Endothelial cell of umbilical vein (primary cell): ENCODE results near the gene LDLRAD3.

Experiments
- EZH2 ChIP-seq: IDR thresholded peaks from 2 replicates; pipeline ENCODE4 v1.6.1; 2012; ENCODE audit warnings: borderline replicate concordance, low read depth, mild to moderate bottlenecking, moderate library complexity, low read length, inconsistent platforms; ENCODE audit not compliant: severe bottlenecking
- POLR2A ChIP-seq: IDR thresholded peaks from 2 replicates; pipeline ENCODE4 v1.6.1; 2012; ENCODE audit warnings: low read depth, mild to moderate bottlenecking, control low read depth, low read length
- TF ChIP-seq, protein P1 (sequence below), 2 donors: IDR thresholded peaks; 1 replicate in 1 of 2; 2 replicates in 1 of 2; pipeline ENCODE4 v1.5.1; 2011; ENCODE audit warnings: low read length in 2 of 2, mild to moderate bottlenecking in 2 of 2, moderate library complexity in 2 of 2, control low read depth in 1 of 2, inconsistent platforms in 1 of 2, low read depth in 1 of 2; ENCODE audit not compliant: insufficient read depth in 1 of 2; ENCODE audit errors: extremely low read depth in 1 of 2

DNA sequence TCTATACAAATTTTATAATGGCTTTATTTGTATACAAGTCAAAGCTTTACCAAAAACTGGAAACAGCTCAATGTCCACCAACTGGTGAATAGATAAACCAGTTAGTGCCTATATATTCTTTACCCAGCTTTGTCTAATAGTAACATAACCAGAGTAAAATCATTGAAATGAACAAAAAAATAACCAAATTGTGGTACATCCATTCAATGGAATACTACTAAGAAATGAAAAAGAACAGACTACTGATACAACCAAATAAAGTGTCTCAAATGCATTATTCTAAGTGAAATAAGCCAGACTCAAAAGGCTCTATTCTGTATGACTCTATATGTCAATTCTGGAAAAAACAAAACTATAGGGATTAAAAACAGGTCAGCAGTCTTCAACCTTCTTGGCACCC lies 40.9 kb upstream of the LDLRAD3 start:
- TF ChIP-seq EZH2, result no peak
- TF ChIP-seq, protein P1, sequence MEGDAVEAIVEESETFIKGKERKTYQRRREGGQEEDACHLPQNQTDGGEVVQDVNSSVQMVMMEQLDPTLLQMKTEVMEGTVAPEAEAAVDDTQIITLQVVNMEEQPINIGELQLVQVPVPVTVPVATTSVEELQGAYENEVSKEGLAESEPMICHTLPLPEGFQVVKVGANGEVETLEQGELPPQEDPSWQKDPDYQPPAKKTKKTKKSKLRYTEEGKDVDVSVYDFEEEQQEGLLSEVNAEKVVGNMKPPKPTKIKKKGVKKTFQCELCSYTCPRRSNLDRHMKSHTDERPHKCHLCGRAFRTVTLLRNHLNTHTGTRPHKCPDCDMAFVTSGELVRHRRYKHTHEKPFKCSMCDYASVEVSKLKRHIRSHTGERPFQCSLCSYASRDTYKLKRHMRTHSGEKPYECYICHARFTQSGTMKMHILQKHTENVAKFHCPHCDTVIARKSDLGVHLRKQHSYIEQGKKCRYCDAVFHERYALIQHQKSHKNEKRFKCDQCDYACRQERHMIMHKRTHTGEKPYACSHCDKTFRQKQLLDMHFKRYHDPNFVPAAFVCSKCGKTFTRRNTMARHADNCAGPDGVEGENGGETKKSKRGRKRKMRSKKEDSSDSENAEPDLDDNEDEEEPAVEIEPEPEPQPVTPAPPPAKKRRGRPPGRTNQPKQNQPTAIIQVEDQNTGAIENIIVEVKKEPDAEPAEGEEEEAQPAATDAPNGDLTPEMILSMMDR (IDR thresholded peaks at IDR 0.05; ENCODE audit: extremely low read depth in 1 of 2, insufficient read depth in 1 of 2, low read depth in 1 of 2, low read length in 2 of 2), result no peak
- no peak for TF ChIP-seq POLR2A
